Vein endothelial cell (primary cell): ENCODE data around the gene FAM98C. TPM values are rescaled to one million over a fixed set of nuclear protein-coding genes. Genes with fewer than 3 reads are reported as not detected.

Source experiments
- total RNA-seq: library from RNA; depleted of rRNA; stranded (reverse); fragments of >200 nt; gene quantifications from 2 replicates; pipeline ENCODE4 v1.2.3, GENCODE V29; 2012

Gene FAM98C
- total RNA-seq, result 8.2 and 10.1 TPM in 2 replicates

DNA sequence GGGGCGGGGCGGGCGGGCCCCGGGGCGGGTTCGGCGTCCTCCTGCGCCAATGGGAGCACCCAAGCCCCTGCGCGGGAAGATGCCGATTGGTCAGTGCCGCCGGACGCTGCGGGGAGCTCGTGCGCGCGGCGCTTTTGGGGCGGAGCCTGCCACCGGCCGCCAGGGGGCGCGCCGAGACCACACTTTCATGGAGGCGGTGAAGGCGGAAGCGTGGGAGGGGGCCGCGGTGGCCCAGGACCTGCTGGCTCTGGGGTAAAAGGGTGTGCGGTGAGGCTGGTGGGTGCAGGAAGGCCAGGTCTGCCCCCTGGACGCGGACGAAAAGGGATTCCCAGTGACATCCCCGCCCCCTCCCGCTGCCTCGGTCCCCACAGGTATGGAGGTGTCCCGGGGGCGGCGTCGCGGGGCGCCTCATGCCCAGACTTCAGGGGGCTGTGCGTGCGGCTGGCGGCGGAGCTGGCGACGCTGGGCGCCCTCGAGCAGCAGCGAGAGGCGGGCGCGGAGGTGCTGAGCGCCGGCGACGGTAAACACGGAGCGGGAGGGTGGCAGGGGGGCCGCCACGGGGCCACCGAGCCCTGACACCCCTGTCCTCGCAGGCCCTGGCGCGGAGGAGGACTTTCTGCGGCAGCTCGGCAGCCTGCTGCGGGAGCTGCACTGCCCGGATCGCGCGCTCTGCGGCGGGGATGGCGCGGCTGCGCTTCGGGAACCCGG, at the start of gene FAM98C:
Gene FAM98C (plus strand): TSS at position 127 of the 708 bp plus-strand sequence. CDS start 61 bp downstream, at position 188.

DNA sequence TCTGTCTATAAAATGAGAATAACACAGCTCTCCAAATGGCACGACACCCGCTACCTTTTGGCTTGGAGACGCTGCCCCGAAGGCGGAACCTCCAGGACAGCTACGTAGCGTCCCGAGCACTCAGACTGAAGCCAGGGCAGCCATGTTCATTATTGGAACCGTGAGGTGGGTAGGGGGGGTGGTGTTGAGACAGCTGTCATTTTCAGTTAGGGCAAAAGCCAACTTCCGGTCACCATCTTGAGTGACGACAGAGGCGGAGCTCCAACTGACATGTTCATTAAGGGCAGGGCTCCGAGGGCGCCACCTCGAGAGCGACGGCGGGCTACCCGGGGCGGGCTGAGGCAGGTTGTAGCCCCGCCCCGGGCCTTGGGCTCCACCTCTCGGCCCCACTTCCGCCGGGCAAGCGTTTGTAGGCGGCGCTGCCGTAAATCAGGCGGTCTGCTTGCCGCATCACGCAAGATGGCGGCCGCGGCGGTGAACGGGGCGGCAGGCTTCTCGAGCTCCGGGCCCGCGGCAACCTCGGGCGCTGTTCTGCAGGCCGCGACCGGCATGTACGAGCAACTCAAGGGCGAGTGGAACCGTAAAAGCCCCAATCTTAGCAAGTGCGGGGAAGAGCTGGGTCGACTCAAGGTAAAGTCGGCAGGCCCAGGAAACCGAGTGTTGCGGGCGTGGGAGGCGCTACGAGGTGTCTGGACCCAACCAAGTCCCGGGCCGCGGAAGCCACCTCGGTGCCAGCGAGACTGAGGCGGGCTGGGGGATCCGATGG, 28.4 kb upstream of the FAM98C start, which contains the start of gene PSMD8:
Gene PSMD8 (plus strand): TSS at position 240 of the 766 bp plus-strand sequence. CDS start 31 bp downstream, at position 271.

DNA sequence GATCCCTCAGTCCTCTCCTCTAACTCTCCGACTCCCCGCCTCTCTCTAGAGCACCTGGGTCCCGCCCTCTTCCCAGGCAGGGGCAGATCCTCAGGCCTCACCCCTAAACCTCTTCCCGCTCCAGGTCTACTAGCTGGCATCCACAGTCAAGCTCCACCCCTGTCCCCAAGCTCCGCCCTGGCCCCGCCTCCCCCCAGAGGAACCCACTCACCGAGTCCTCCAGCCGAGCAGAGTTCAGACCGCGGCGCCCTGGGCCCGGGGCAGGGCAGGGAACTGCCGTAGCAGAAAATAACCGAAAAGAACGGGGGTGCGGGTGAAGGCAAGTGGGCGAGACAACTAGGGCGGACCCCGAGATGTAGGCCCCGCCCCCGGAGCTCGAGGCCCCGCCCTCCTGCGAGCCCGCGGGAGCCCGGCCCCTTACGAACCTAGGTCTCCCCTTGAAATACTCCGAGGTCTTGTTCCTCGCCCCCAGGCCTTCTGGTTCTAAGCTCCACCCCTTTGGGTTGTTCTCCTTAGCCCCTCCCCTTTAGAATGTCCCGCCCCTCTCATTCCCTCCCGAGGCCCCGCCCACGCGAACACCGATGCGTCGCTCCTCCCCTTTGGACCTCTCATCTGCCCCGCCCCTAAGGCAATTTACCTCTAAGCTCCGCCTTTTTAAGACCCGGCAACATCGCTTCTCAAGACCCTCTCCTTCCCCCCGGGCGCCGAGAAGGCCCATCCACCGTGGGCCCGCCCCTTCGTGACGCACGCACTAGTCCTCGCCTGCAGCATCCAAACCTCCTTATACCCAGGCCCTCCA, 15.1 kb upstream of the FAM98C start, which contains the start of gene GGN:
Gene GGN (minus strand): TSS at position 485 of the 799 bp plus-strand sequence. CDS start 773 bp downstream, outside the sequence.

DNA sequence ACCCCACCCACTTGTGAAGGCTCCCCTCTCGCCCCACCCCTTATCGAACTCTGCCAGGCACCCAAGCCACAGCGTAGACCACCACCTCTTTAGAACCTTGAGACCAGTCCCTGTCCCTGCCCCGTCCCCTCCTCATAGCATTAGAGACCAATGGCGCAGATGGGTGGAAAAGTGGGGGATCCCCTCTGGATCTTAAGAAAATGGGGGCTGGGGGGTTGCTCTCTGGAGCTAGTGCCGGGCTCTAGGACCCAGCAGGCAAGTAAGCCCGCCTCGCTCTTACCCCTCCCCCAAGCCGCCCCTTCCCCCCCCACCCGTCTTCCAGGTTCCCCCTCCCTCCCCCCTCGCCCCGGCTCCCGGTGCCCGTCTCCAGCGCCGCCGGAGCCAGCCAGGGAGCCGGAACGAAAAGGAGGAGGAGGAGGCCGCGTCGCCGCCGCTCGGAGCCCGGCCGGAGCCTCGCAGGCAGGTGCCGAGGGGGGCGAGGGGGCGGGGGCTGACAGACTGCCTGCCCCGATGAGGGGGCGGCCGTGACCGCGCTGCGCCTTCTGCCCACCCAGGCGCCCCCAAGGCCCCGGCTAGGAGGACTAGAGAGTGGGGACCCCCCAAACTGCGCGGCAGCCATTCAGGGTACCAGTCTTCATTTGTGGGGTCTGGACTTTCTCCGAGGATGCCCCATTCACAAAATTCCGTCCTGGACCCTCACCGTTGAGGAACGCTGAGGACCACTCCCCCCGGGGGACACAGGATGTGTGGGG, 14.4 kb upstream of the FAM98C start, which contains the start of gene SPRED3:
Gene SPRED3 (plus strand): TSS at position 349 of the 752 bp plus-strand sequence. CDS start 1,606 bp downstream, outside the sequence.

DNA sequence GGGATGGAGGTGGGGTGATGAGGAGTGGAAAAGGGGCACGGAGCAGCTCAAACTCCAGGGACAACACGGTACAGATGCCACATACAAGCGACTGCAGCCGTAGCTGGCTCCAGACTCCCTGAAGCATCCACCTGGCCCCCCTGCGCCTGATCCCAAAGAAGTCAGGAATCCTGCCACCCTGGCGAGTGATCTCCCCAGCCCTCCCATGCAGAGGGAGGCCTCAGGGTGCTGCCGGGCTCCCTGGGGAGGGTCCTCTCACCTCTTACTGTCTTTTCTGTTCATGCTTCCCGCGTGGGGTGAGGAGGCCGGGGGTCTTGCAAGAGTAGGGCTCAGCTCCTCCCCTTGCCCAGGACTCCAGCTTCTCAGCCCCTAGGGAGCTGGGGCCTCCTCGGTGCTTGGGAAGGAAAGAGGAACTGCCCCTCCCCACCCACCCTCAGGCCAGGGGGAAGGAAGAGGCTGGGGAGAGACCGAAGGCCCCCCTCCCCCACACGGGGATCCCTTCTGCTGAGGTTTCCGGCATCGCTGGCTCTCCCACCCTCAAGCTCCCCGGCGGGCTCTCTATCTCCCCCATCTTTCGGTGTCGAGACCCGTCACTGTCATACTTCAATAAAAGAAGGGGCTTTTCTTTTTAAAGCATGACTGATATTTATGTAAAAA, 23.0 kb downstream of the FAM98C start, which contains the start of gene RASGRP4:
Gene RASGRP4 (minus strand): TSS at position 410 of the 657 bp plus-strand sequence. CDS start 128 bp downstream, at position 282.

DNA sequence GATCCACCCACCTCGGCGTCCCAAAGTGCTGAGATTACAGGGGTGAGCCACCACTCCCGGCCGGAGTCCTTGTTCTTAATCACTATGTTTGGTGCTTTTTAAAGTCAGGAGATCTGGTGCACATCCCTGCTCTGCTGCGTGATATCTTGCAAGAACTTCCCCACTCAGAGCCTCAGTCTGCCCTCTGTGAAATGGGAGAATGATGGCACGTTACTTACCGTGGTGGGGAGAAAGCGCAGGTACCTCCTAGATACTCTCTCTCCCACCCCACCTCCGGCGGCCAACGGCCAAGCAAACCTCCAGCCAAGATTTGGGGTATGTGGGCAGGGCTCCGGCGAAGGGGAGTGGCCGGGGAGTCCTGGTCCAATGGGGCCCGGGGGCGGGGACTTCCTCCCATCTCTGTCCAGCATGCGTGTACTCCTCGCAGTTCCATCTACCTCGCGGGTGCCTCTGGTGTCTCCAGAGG, 30.4 kb downstream of the FAM98C start, which contains the start of gene RYR1:
Gene RYR1 (plus strand): TSS at position 424 of the 466 bp plus-strand sequence. CDS start 139 bp downstream, outside the sequence.

Other genes starting within 250 kb of the FAM98C start
- 0.48 and 1.6 TPM in 2 replicates for gene DPF1, start 178.9 kb upstream of the FAM98C start, total RNA-seq
- gene PPP1R14A, start 146.7 kb upstream of the FAM98C start, total RNA-seq, result 0.38 TPM in 1 of 2 replicates, not detected in the other
- 3.3 and 7.2 TPM in 2 replicates for gene SPINT2, start 138.5 kb upstream of the FAM98C start, total RNA-seq
- gene C19orf33, start 98.8 kb upstream of the FAM98C start, total RNA-seq, result 3.3 TPM in 1 of 2 replicates, not detected in the other
- 70.9 and 91.8 TPM in 2 replicates for gene YIF1B, start 87.1 kb upstream of the FAM98C start, total RNA-seq
- 5.2 and 5.8 TPM in 2 replicates for gene KCNK6, start 83.2 kb upstream of the FAM98C start, total RNA-seq
- gene CATSPERG, start 67.3 kb upstream of the FAM98C start, total RNA-seq, result 1.6 TPM in 2 replicates
- 293 and 353 TPM in 2 replicates for gene PSMD8, start 28.5 kb upstream of the FAM98C start, total RNA-seq
- 0.29 and 0.65 TPM in 2 replicates for gene GGN, start 15.1 kb upstream of the FAM98C start, total RNA-seq
- gene SPRED3, start 14.4 kb upstream of the FAM98C start, total RNA-seq, result 7.0 and 9.1 TPM in 2 replicates
- gene RASGRP4, start 23.1 kb downstream of the FAM98C start, total RNA-seq, result not detected in 2 replicates
- under 0.01 TPM in 1 of 2 replicates, not detected in the other for gene RYR1, start 30.6 kb downstream of the FAM98C start, total RNA-seq
- 0.19 and 0.33 TPM in 2 replicates for gene MAP4K1, start 214.9 kb downstream of the FAM98C start, total RNA-seq
- 369 and 446 TPM in 2 replicates for gene EIF3K, start 216.1 kb downstream of the FAM98C start, total RNA-seq
- 464 and 474 TPM in 2 replicates for gene ACTN4, start 244.6 kb downstream of the FAM98C start, total RNA-seq